Thyroid gland (tissue), 4 donors: ENCODE data around the gene TSPAN5. TPM values are rescaled to one million over a fixed set of nuclear protein-coding genes. Genes with fewer than 3 reads are reported as not detected.

ENCODE experiments used
- DNase-seq, 2 donors: peaks; one replicate each; pipeline ENCODE4 v3.0.0-alpha.2; 2019
- H3K27ac ChIP-seq, 3 donors: fragments of 200-600 bp; sonication (generic); 1 replicate in 2 of 3; 2 replicates in 1 of 3; pipeline ENCODE4 v1.5.1; 2016 to 2019; ENCODE audit warnings: mild to moderate bottlenecking in 1 of 3, moderate library complexity in 1 of 3
- H3K27me3 ChIP-seq: fragments of 200-600 bp; sonication (generic); one replicate; pipeline ENCODE4 v1.5.1; 2019
- H3K36me3 ChIP-seq, 2 donors: fragments of 200-600 bp; sonication (generic); one replicate each; pipeline ENCODE4 v1.5.1; 2016 to 2019
- H3K4me1 ChIP-seq, 2 donors: fragments of 200-600 bp; sonication (generic); one replicate each; pipeline ENCODE4 v1.5.1; 2017 to 2019
- H3K4me3 ChIP-seq, 3 donors: fragments of 200-600 bp; sonication (generic); replicated peaks in 1 of 3; 1 replicate in 2 of 3; 2 replicates in 1 of 3; pipeline ENCODE4 v1.5.1; 2016; ENCODE audit warnings: mild to moderate bottlenecking in 1 of 3
- H3K9me3 ChIP-seq: fragments of 200-600 bp; sonication (generic); one replicate; pipeline ENCODE4 v1.5.1; 2017
- POLR2A ChIP-seq, 2 donors: fragments of 450-650 bp; IDR thresholded peaks; one replicate each; pipeline ENCODE4 v1.6.1; 2017; ENCODE audit warnings: antibody characterized with exemption in 2 of 2, mild to moderate bottlenecking in 2 of 2, moderate library complexity in 1 of 2
- WGBS, 2 donors: methylation state at CpG; one replicate each; pipeline ENCODE4 v1.1.5; 2017; 5-methylcytosine and 5-hydroxymethylcytosine counted together
- intact Hi-C: fragments of 100-400 bp; cut with DNase I; formaldehyde crosslinking; loops from one replicate; pipeline ENCODE4 v1.15.1; 2023
- total RNA-seq, 4 donors: library from RNA; depleted of rRNA; stranded (reverse); fragments of >200 nt; gene quantifications; one replicate each; pipeline ENCODE4 v1.2.3, GENCODE V29; 2016
- TF ChIP-seq, protein P1 (sequence below), 6 experiments: fragments of 200-600 bp in 3 of 6; fragments of 450-650 bp in 3 of 6; sonication (generic) in 3 of 6; IDR thresholded peaks; one replicate each; pipeline ENCODE4 v1.5.1; 2016 to 2019; ENCODE audit warnings: antibody characterized with exemption in 6 of 6, mild to moderate bottlenecking in 2 of 6, inconsistent platforms in 1 of 6, moderate library complexity in 1 of 6

TSPAN5 gene
- total RNA-seq, 4 donors from 2014 or later = 26.4 to 48.0 (median 29.1) TPM

GRCh38 chr4:98680806-98681205 lies 22.4 kb upstream of the TSPAN5 start:
- Histone ChIP-seq H3K4me3 (no peak overlapping the region), H3K4me1 (no peaks in the 10 kb centered on the region), H3K27ac (no peak overlapping the region), H3K9me3 (no peaks in the 10 kb centered on the region), H3K36me3 (no peaks in the 10 kb centered on the region), H3K27me3 (no peaks in the 10 kb centered on the region)
- TF ChIP-seq, protein P1, sequence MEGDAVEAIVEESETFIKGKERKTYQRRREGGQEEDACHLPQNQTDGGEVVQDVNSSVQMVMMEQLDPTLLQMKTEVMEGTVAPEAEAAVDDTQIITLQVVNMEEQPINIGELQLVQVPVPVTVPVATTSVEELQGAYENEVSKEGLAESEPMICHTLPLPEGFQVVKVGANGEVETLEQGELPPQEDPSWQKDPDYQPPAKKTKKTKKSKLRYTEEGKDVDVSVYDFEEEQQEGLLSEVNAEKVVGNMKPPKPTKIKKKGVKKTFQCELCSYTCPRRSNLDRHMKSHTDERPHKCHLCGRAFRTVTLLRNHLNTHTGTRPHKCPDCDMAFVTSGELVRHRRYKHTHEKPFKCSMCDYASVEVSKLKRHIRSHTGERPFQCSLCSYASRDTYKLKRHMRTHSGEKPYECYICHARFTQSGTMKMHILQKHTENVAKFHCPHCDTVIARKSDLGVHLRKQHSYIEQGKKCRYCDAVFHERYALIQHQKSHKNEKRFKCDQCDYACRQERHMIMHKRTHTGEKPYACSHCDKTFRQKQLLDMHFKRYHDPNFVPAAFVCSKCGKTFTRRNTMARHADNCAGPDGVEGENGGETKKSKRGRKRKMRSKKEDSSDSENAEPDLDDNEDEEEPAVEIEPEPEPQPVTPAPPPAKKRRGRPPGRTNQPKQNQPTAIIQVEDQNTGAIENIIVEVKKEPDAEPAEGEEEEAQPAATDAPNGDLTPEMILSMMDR (IDR thresholded peaks at IDR 0.05) = no peak
- TF ChIP-seq POLR2A (IDR thresholded peaks at IDR 0.05) = no peak
- intact Hi-C loops = no loop called here
- no peak for DNase-seq

- no peaks in the 10 kb centered on the region for H3K36me3 ChIP-seq
- WGBS, 2 donors = 68 to 72% methylated on average over 4 of the region's 4 CpGs
- intact Hi-C loops = no loop called here
Observed at GRCh38 chr4:98679738-98680137, 21.3 kb upstream of the TSPAN5 start.

DNA sequence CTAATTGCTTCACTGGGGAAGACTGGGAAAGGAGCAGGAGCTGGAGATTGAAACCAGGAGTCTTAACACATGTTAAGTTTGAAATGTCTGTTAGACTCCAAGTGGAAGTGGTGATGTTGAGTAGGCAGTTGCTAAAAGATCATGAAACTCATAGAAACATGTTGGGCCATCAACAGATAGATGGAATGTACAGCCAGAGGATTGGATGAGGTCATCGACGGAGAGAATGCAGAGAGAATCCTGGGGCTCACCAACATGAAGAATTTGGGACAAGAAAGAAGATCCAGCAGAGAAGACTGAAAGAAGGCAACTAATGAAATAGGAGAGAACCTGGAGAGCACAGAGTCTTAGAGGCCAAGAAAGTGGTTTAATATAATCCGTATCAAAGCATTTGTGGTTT lies 19.4 kb upstream of the TSPAN5 start:
- Histone ChIP-seq H3K36me3 (no peaks in the 10 kb centered on the region), H3K9me3 (no peaks in the 10 kb centered on the region), H3K27me3 (no peaks in the 10 kb centered on the region), H3K4me1 (no peaks in the 10 kb centered on the region), H3K4me3 (no peak overlapping the region), H3K27ac (no peak overlapping the region)
- WGBS, 2 donors = 91 to 94% methylated on average over 3 of the region's 3 CpGs
- DNase-seq = no peak
- TF ChIP-seq, protein P1 (IDR thresholded peaks at IDR 0.05) = no peak
- TF ChIP-seq POLR2A (IDR thresholded peaks at IDR 0.05) = no peak
- intact Hi-C loops = no loop called here

More at GRCh38 chr4:98679738-98680137, 21.3 kb upstream of the TSPAN5 start:
- DNase-seq = no peak
- Histone ChIP-seq H3K9me3 (no peaks in the 10 kb centered on the region), H3K27me3 (no peaks in the 10 kb centered on the region), H3K4me3 (no peak overlapping the region), H3K4me1 (no peaks in the 10 kb centered on the region), H3K27ac (no peak overlapping the region)
- TF ChIP-seq, protein P1 (IDR thresholded peaks at IDR 0.05) = no peak
- TF ChIP-seq POLR2A (IDR thresholded peaks at IDR 0.05) = no peak

- intact Hi-C loops = no loop called here
- TF ChIP-seq, protein P1 (IDR thresholded peaks at IDR 0.05) = no peak
- TF ChIP-seq POLR2A (IDR thresholded peaks at IDR 0.05) = no peak
- Histone ChIP-seq H3K27ac (no peak overlapping the region), H3K4me3 (no peak overlapping the region), H3K9me3 (no peaks in the 10 kb centered on the region), H3K27me3 (no peaks in the 10 kb centered on the region), H3K4me1 (no peaks in the 10 kb centered on the region), H3K36me3 (no peaks in the 10 kb centered on the region)
- no peak for DNase-seq
- WGBS, 2 donors = 79 to 85% methylated on average over 4 of the region's 4 CpGs
Observed at GRCh38 chr4:98674404-98675173, 16.2 kb upstream of the TSPAN5 start.

GRCh38 chr4:98673978-98674377 lies 15.6 kb upstream of the TSPAN5 start:
- no peaks in the 10 kb centered on the region for H3K27me3 ChIP-seq
- WGBS, 2 donors = 80 to 83% methylated on average over 6 of the region's 6 CpGs

More at GRCh38 chr4:98673978-98674377, 15.6 kb upstream of the TSPAN5 start:
- Histone ChIP-seq H3K27ac (no peak overlapping the region), H3K36me3 (no peaks in the 10 kb centered on the region), H3K9me3 (no peaks in the 10 kb centered on the region), H3K4me1 (no peaks in the 10 kb centered on the region), H3K4me3 (no peak overlapping the region)
- intact Hi-C loops = no loop called here
- no peak for TF ChIP-seq POLR2A (IDR thresholded peaks at IDR 0.05)
- TF ChIP-seq, protein P1 (IDR thresholded peaks at IDR 0.05) = no peak
- DNase-seq = no peak
